Mammary epithelial cell (primary cell): ENCODE measurements around the gene NBAS.

Source experiments
- EZH2 ChIP-seq: IDR thresholded peaks from 2 replicates; pipeline ENCODE4 v1.6.1; 2012; ENCODE audit warnings: low read length, inconsistent platforms, borderline replicate concordance
- TF ChIP-seq, protein P1 (sequence below), 2 donors: IDR thresholded peaks in 1 of 2; conservative IDR thresholded peaks in 1 of 2; 2 replicates each; pipeline ENCODE4 v1.5.1; 2011 to 2012; ENCODE audit warnings: inconsistent platforms in 2 of 2, low read length in 2 of 2, mild to moderate bottlenecking in 2 of 2, control low read depth in 1 of 2, low read depth in 1 of 2; ENCODE audit not compliant: insufficient read depth in 1 of 2; ENCODE audit errors: extremely low read depth in 1 of 2

DNA sequence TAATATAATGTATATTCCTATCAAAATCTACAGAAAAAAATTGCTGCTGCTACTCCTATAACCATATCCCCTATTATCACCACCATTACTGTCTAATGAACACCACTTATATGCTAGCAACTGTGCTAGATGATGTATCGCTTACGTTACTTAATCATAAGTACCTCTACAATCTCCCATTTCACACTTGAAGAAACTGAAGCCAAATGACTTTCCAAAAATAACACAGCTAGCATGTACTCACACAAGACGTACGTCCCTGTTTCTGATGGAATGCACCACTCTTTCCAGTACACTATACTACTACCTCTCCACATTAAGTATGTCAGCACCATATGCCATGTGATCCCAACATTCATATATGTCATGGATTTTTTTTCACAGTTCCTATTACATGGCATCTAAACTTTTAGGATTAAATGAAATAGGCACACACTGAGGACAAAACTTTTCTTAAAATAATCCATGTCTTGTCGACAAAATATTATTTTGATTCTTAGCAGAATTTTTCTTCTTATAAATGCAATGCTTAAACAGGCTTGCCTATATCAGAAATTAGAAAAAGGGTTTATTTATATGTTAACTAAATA lies 112.8 kb downstream of the NBAS start:
- TF ChIP-seq EZH2 = no peak
- TF ChIP-seq, protein P1, sequence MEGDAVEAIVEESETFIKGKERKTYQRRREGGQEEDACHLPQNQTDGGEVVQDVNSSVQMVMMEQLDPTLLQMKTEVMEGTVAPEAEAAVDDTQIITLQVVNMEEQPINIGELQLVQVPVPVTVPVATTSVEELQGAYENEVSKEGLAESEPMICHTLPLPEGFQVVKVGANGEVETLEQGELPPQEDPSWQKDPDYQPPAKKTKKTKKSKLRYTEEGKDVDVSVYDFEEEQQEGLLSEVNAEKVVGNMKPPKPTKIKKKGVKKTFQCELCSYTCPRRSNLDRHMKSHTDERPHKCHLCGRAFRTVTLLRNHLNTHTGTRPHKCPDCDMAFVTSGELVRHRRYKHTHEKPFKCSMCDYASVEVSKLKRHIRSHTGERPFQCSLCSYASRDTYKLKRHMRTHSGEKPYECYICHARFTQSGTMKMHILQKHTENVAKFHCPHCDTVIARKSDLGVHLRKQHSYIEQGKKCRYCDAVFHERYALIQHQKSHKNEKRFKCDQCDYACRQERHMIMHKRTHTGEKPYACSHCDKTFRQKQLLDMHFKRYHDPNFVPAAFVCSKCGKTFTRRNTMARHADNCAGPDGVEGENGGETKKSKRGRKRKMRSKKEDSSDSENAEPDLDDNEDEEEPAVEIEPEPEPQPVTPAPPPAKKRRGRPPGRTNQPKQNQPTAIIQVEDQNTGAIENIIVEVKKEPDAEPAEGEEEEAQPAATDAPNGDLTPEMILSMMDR (conservative IDR thresholded peaks at IDR 0.05 in 1 of 2, IDR thresholded peaks at IDR 0.05 in 1 of 2; ENCODE audit: extremely low read depth in 1 of 2, insufficient read depth in 1 of 2, low read depth in 1 of 2, low read length in 2 of 2) = no peak
